ENCODE measurements around the gene PNPO.

The PNPO gene

DNA sequence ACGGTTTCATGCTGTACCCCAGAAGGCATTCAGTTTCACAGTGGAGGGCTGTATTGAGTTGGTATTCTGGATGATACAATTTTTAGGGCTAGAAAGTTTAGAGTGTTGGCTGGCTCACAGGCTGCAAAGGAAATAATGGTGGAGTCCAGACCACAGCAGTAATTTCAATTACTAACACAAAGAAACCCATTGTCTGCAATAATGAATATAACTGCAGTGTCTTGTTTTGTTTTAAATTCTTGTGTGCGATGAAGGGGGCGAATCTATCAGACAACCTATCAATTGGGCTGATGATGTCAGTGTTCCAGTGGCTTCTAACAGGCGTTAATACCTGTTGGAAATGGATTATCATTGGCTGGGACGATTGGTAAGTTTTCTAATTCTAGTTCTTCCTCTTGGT lies 43.8 kb upstream of the PNPO start:
- ChIA-PET CTCF (interaction anchor here (0.9 kb wide), 1 partner anchor 8 kb away, joined by 3 read pairs; no protein-coding TSS in a partner anchor), POLR2A (no interaction called here)
- TF ChIP-seq, protein P1, sequence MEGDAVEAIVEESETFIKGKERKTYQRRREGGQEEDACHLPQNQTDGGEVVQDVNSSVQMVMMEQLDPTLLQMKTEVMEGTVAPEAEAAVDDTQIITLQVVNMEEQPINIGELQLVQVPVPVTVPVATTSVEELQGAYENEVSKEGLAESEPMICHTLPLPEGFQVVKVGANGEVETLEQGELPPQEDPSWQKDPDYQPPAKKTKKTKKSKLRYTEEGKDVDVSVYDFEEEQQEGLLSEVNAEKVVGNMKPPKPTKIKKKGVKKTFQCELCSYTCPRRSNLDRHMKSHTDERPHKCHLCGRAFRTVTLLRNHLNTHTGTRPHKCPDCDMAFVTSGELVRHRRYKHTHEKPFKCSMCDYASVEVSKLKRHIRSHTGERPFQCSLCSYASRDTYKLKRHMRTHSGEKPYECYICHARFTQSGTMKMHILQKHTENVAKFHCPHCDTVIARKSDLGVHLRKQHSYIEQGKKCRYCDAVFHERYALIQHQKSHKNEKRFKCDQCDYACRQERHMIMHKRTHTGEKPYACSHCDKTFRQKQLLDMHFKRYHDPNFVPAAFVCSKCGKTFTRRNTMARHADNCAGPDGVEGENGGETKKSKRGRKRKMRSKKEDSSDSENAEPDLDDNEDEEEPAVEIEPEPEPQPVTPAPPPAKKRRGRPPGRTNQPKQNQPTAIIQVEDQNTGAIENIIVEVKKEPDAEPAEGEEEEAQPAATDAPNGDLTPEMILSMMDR (IDR thresholded peaks at IDR 0.05; ENCODE audit: control extremely low read depth, extremely low read depth, low read depth, missing control alignments) = no peak
- no peak for DNase-seq (ENCODE audit: extremely low spot score)

DNA sequence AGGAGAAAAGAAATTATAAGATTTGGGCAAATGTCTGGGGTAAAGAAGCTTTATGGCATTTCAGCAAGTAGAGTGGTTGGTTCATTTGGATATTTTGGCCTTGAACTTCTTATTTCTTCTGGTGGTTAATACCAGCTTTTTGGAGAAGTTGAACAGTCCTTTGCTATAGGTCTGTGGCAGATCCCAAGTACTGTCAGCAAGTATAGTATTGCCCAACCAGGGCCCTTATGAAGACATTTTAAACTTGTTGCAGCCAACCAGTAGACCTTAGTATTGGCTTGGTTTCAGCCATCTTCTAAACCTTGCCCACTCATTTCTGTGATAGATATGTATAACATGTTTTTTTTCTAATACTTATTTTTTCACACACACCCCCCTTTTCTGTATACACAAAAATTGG lies 43.1 kb upstream of the PNPO start:
- ChIA-PET CTCF (interaction anchor here (0.9 to 1.2 kb wide), 2 partner anchors 9 to 49 kb away, joined by 3 to 7 read pairs; no protein-coding TSS in a partner anchor), POLR2A (no interaction called here)
- no peak for DNase-seq (ENCODE audit: extremely low spot score)
- TF ChIP-seq, protein P1 (IDR thresholded peaks at IDR 0.05; ENCODE audit: control extremely low read depth, extremely low read depth, low read depth, missing control alignments) = no peak

DNA sequence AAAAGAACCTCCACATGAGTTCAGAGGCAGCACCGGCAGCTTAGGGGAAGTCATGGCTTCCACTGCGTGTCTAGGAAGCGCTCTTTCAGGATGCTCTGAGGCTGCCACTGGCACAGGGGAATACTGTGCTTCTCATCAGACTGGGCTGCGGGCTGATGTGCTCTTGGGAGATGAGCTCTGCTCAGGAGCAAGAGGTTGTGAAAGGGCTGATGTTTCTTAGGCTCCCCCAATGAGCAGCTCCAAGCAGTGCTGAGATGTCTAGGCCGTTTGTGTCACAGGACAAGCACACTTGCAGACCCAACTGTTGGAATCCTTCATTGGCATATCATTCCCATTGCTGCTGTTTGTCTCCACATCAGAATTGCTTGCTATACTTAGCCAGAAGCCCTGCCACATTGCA lies 41.7 kb upstream of the PNPO start:
- TF ChIP-seq, protein P1 (IDR thresholded peaks at IDR 0.05; ENCODE audit: control extremely low read depth, extremely low read depth, low read depth, missing control alignments) = no peak
- ChIA-PET CTCF (interaction anchor here (0.8 to 1.1 kb wide), 3 partner anchors 50 to 59 kb away, joined by 3 to 4 read pairs (median 3); partner anchors contain the start of gene SCRN2), POLR2A (no interaction called here)
- DNase-seq (ENCODE audit: extremely low spot score) = no peak

DNA sequence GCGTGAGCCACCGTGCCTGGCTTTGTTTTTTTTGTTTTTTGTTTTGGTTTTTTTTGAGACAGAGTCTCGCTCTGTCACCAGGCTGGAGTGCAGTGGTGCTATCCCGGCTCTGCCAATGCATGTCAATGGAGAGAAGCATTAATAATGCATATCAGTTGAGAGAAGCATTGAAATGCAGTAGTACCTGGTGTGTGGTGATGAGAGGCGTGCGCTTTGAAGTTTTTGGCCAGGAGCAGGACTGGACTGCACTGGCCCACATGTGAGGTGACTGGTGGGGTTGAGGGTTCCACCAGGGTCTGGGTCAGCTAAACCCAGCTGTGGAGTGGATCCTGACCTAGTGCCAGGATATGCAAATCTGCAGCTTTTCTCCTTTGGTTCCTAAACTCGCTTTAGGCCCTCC lies 39.9 kb upstream of the PNPO start:
- DNase-seq (ENCODE audit: extremely low spot score) = no peak
- TF ChIP-seq, protein P1 (IDR thresholded peaks at IDR 0.05; ENCODE audit: control extremely low read depth, extremely low read depth, low read depth, missing control alignments) = no peak
- CTCF ChIA-PET = interaction anchor here (0.9 to 1.0 kb wide), 2 partner anchors 64 to 117 kb away, joined by 3 read pairs; no protein-coding TSS in a partner anchor
- POLR2A ChIA-PET = interaction anchor here (0.6 kb wide), 1 partner anchor 1441 kb away, joined by 7 read pairs; no protein-coding TSS in a partner anchor

DNA sequence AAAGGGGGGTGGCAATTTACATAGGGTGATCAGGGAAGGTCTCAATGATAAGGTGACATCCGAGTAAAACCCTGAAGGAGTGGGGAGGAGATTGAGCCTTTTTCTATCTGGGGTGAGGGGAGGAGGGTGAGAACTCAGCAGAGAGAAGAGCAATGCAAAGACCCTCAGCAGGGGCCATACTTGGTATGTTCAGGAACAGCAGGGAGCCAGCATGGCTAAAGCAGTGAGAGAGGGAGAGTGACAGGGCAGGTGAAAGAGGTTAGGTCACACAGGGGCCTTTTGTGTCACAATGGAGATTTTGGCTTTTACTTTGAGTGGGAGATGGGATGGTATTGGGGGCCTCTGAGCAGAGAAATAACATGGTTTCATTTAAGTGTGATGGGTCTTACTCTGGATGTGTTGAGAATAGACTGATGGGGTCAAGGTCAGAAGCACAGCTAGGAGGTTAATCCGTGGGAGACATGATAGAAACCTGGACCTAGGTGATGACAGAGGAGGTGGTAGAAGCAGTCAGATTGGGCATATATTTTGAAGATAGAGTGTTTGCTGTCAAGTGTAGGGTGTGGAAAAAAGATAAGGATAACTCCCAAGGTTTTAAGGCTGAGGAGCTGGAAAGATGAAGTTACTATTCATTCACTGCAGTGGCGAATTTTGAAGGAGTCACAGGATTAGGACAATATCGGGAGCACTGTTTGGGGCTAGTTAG lies 39.2 kb upstream of the PNPO start:
- no peak for DNase-seq (ENCODE audit: extremely low spot score)
- POLR2A ChIA-PET = interaction anchor here (0.6 kb wide), 1 partner anchor 1440 kb away, joined by 7 read pairs; no protein-coding TSS in a partner anchor
- TF ChIP-seq, protein P1 (IDR thresholded peaks at IDR 0.05; ENCODE audit: control extremely low read depth, extremely low read depth, low read depth, missing control alignments) = no peak
- CTCF ChIA-PET = interaction anchor here (1.0 to 1.1 kb wide), 2 partner anchors 48 to 116 kb away, joined by 3 read pairs; no protein-coding TSS in a partner anchor

DNA sequence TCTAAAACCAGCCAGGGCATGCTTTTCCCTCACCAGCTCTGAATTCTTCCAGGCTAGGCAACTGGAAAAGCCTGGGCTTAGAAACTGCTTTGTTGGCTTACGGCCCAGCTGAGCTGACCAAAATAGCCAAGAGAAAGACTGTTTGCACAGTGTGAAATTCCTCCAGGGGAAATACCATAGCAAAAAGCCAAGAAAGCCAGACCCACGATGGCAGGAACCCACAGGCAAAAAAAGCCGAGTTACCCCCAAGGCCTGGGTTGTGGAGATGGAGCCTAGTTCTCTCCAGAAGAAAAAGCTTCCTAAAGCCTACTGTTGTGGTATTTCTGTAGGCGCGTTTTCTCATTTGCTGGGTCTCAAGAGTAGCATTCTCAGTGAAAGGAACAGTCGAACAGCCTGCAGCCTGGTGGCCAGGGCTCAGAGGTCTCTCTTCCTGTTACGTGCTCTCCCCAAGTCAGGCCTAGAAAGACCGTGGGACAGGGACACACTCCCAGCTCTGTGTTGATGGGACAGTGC lies 36.1 kb upstream of the PNPO start:
- TF ChIP-seq, protein P1 (IDR thresholded peaks at IDR 0.05; ENCODE audit: control extremely low read depth, extremely low read depth, low read depth, missing control alignments) = no peak
- ChIA-PET POLR2A (interaction anchor here (0.5 to 0.6 kb wide), 2 partner anchors 62 to 210 kb away, joined by 3 read pairs; no protein-coding TSS in a partner anchor), CTCF (interaction anchor here (1.1 to 3.1 kb wide), 6 partner anchors 12 to 64 kb away, joined by 3 to 11 read pairs (median 8); partner anchors contain the start of gene SCRN2)
- no peak for DNase-seq (ENCODE audit: extremely low spot score)
